Hematopoietic multipotent progenitor cell (in vitro differentiated cells): ENCODE data around the gene BMPR1B. TPM values are rescaled to one million over a fixed set of nuclear protein-coding genes. Genes with fewer than 3 reads are reported as not detected.
"Not testable (repeated sequence)": the region's sequence is repeated elsewhere in the genome, so short reads cannot be mapped to it uniquely, and the experiment has no call there.

Source experiments
- DNase-seq, 3 donors: peaks; one replicate each; pipeline ENCODE4 v3.0.0-alpha.2; 2011 to 2015; ENCODE audit warnings: low read depth in 2 of 3, low spot score in 2 of 3
- total RNA-seq: library from RNA; depleted of rRNA; stranded (reverse); fragments of >200 nt; gene quantifications from one replicate; pipeline ENCODE4 v1.2.3, GENCODE V29; 2012

BMPR1B gene
- total RNA-seq, 1 donor: 2.4 TPM

DNA sequence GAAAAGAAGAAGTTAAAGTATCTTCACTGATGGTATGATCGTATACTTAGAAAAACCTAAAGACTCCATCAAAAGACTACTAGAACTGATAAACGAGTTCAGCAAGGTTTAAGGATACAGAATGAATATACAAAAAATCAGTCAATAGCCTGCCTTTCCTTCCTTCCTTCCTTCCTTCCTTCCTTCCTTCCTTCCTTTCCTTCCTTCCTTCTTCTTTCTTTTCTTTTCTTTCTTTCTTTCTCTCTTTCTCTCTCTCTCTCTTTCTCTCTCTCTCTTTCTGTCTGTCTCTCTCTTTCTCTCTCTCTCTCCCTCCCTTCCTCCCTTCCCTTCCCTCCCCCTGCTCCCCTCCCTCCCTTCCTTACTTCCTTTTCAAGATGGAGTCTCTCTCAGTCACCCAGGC, 362.7 kb downstream of the BMPR1B start:
- no peak for DNase-seq

DNA sequence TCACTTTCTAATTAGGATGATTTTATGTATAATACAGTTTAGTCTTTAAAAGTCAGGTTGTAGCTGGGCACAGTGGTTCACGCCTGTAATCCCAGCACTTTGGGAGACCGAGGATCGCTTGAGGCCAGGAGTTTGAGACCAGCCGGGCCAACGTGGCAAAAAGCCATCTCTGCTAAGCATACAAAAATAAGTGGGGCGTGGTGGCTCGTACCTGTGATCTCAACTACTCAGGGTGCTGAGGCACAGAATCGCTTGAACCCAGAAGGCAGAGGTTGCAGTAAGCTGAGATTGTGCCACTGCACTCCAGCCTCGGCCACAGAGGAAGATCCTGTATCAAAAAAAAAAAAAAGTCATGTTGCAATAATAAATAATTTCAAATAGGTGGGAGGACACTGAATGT, 364.2 kb downstream of the BMPR1B start:
- DNase-seq: no peak

DNA sequence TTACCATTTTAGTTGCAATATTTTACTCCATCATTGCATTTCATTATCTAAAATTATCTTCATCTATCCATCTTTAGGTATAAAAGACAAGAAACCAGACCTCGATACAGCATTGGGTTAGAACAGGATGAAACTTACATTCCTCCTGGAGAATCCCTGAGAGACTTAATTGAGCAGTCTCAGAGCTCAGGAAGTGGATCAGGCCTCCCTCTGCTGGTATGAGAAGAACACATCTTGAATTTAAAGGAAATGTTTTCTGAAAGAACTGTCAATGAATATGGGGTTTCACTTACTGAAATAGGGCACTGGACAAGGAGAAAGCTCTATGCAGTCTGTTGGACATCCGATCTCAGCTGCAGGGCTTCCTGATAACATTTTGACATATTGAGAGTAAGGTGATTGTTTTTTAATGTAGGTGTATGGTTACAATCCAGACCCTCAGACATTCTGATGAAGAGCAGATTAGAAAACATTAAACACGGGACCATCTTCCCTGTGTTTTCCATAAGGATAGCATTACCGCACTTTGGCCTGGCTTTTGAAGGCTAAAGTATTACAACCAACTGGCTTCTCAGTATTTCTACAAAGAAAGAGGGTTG, 367.2 kb downstream of the BMPR1B start:
- peak in 2 of 3 donors; percentile 17 to 19 for DNase-seq

DNA sequence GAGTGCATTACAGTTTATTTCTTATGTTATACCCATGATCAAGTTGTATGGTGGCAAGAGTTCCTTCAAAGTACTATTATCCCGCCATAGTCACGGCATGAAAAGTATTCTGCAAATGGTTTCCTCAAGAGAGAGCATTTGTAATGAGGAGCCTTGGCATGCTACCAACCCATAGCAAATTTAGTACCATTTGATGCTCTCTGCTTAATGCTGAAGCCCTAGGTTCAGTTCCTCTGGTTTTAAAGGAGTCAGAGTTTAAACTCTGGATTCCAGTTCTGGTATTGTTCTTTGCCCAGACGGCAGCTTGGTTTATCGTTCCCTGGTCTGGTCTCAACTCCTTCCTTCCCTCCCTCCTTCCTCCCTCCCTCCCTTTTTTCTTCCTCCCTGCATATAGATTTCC, 371.3 kb downstream of the BMPR1B start:
- no peak for DNase-seq

DNA sequence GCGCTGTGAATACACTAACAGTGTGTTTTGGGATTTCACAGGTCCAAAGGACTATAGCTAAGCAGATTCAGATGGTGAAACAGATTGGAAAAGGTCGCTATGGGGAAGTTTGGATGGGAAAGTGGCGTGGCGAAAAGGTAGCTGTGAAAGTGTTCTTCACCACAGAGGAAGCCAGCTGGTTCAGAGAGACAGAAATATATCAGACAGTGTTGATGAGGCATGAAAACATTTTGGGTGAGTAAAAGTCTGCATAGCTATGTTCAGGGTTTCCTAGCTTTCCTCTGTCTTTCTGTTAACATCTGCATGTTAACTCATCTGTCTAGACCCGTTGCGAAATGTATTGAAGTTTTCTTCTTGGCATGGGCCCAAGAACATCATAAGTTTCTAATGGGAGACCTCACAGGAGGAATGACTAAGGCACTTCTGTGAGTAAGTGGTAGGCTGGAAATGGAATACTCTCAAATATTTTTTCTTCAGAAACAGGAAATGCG, 372.1 kb downstream of the BMPR1B start:
- peak in 2 of 3 donors; percentile 66 to 84 for DNase-seq

DNA sequence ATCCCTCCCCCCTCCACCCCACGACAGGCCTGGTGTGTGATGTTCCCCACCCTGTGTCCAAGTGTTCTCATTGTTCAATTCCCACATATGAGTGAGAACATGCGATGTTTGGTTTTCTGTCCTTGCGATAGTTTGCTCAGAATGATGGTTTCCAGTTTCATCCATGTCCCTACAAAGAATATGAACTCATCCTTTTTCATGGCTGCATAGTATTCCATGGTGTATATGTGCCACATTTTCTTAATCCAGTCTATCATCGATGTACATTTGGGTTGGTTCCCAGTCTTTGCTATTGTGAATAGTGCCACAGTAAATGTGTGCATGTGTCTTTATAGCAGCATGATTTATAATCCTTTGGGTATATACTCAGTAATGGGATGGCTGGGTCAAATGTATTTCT, 376.3 kb downstream of the BMPR1B start:
- not testable (repeated sequence) for DNase-seq

DNA sequence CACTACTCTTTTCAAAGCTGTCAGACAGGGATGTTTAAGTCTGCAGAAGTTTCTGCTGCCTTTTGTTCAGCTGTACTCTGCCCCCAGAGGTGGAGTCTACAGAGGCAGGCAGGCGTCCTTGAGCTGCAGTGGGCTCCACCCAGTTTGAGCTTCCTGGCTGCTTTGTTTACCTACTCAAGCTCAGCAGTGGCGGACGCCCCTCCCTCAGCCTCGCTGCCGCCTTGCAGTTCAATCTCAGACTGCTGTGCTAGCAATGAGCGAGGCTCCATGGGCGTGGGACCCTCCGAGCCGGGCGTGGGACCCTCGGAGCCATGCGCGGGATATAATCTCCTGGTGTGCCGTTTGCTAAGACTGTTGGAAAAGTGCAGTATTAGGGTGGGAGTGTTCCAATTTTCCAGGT, 381.7 kb downstream of the BMPR1B start:
- not testable (repeated sequence) for DNase-seq

DNA sequence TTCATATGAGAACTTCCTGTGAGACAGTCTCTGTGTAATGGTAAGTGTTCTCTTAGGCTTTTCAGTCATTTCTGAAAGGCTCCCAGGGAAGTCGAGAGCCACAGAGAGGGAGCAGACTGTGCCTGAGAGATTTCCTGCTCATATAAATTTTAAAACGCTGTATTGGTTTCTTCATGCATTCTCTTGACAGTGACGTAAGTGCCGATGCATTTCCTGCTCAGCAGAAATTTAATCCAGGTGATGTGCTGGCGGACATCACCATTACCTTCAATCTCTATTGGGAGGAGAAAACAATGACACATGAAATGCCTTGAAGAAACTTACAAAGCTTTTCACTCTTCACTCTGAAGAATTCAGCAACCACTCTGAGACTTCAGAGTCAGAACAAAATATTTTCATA, 383.6 kb downstream of the BMPR1B start:
- DNase-seq: no peak

DNA sequence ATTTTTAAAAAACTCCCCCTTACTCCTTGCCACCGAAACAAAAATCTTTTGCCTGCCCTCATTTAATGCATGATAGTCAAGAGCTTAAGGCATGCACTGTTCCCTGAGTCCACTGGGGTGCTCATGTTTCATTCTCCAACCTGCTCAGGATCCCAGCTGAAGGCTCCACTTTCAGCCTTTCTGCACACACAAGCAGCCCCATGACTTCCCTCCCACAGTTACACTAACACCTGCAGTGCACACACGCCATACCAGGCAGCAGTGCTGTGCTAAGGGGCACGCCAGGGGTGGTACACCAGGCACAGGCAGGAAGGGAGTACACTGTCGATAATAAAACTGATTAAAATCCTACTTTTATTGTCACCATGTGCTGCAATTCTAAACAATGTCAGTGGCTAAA, 385.2 kb downstream of the BMPR1B start:
- no peak for DNase-seq

DNA sequence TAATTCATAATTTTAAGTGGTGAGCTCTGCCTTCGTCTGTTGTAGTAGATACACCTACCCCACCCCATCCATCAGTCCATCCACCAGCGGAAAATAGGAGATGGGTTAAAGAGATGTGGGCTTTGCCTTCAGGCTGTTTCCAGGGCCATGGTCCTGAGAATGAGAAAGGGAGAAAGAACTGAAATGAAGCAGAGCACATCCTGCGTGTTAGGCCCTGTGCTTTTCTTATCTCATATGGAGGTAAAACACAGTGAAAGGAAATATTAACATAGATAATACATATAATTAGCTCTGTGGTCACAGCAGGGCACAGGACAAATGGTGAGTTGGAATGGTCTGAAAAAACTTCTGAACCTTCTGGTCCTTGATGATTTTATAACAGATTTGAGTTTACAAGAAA, 393.5 kb downstream of the BMPR1B start:
- DNase-seq: no peak

DNA sequence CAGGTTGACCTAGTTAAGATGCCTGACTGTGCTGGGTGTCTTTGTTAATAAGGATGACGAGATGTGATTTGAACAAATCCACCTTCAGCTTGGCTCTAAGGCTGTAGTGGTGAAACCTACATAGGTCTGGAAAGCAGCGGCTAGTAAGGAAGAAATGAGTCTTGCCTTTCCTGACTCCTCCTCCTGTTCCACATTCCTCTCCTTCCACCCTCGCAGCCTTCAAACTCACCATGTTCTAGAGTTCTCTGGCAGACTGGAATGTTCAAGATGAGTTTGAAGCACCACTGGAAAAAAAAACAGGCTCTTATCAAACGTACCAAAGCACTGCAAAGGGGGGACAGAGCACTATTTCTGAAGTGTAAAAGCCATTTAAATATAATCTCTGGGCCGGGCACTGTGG, 395.4 kb downstream of the BMPR1B start:
- no peak for DNase-seq

DNA sequence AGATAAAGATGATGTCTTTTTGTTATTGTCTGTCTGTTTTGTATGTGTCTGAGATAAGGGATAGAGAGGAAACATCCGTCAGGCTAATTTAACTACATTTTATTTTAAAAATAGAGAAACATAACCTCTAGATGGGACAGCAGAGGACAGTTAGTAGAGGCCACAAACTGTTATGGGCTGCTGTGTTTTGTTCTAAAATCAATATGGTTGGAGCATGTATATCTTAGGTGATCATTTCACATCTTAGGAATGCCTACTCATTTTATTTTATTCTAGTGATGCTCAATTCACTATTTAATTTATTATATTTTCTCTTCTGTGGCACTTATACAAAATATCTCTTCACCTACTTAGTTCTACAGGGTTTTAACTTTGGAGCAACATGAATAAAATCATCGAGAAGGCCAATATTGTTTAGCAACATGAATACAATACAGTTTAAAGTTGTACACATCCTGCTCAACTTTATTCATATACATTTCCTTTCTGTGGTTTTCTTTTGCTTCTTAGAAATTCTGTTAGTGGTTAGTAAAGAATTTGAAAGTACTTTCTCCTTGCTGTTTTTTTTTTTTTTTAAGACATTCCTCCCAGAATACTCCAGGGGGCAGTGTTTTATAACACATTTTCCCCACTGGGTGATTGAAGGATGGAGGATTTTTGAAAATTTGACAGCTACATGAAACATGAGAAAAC, 398.1 kb downstream of the BMPR1B start:
- peak in 2 of 3 donors; percentile 28 to 78 for DNase-seq

DNA sequence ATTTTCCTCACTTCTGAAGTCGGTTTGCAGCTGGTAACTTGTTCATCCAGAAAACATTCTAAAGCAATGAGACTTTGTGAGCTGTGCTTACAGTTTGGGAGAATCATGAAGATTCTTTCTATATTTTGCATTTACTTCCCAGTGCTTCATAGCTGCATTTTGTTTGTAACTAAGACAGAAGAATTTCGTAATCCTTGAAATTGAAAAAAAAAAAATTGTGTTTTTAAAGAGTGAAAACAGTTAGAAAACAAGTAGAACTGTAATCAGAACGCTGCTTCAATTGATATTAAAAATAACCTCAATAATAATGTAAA, 398.7 kb downstream of the BMPR1B start:
- no peak for DNase-seq

DNA sequence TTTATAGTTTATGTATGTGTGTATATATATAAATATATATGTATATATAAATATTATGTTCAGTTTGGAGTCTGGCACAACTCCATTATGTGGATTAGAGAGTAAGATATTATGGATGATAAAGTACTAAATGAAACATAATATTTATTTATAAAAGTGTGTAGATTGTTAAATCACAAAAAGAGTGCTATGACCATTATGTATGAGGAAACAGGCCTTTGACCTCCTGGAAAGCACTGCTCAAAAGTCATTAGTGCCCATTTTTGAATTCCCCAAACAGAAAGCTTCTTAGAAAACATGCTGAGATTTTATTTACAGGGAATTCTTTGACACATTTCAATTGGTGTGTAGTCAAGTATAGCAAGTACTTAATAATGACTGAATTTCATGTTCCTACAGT, 399.8 kb downstream of the BMPR1B start:
- no peak for DNase-seq

DNA sequence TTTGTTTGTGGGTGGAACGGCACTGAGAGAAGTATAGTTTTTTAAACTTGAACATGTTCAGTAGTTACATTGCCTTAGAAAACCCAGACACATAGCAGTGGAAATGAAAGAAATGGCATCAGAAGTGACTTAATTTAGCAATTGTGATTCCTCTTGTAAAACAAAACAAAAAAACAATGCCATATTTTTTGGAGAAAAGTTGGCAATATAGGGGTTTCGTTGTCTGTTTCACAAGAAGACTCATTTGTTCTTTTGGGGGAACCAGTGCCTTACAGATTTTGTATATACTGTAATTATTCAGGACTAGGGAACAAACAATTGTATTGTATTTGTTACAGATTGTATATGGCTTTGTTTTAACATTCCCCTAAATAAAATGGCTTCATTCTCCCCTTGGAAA, 400.3 kb downstream of the BMPR1B start:
- DNase-seq: no peak

DNA sequence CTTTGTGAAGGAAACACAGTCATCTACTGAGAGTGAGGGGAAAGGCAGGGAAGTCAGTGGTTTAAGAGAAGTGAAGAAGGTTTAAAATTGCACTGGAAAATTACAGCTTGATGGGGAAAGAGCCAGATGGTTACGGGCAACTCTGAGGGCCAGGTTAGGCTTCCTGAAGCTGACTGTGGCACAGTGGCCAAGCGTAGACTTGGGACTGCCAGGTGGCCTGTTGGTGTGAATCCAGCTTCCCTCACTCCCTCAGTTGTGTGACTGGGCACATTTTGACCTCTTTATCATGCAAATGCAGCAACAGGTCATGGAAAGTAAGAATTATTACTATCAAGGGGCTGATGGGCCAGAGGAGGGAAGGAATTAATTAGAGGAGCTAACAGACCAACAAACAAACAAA, 400.9 kb downstream of the BMPR1B start:
- no peak for DNase-seq

DNA sequence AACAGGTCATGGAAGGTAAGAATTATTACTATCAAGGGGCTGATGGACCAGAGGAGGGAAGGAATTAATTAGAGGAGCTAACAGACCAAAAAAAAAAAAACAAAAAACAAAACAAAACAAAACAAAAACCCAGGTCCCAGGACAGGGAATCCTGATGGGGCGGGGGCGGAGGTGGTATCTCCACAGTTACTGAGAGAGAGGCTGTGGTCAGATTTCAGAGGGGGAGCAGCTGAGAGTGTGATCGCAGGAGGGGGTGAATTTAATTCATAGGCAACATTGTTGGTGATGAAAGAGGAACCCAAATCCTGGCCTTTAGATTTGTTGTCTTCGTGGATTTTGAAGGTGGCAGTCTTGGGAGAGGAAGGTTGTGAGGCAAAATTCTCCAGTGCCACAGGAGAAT, 401.6 kb downstream of the BMPR1B start:
- DNase-seq: no peak

DNA sequence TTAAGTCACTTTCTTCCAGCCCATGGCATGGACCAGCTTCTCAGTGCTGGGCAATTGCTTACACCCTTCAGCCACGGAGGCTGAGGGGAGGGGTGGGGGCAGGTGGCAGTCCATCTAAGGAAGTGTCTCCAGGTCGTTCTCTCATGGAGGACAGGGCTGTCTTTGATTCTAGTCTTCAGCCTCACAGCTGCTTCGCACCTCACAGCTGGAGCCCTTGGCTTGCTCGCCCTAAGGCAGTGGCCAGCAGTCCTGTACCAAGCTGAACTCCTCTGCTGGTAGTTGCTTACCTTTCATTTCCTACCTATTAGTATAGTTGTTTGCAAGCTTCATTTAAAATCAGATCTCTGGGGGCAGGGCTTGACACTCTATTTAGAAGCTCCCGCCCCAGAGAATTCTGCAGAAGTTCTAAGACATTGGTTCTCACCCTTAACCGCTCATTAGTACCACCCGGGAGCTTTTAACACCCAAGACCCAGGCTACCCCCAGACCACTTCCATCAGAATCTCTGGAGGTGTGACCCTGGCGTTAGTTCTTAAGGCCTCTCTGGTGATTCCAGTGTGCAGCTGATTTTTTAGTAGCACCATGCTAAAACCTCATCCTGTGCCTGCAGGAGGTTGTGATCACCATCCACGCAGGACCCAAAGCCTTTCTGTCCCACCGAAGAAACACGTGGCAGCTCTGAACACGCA, 404.2 kb downstream of the BMPR1B start:
- DNase-seq: no peak

DNA sequence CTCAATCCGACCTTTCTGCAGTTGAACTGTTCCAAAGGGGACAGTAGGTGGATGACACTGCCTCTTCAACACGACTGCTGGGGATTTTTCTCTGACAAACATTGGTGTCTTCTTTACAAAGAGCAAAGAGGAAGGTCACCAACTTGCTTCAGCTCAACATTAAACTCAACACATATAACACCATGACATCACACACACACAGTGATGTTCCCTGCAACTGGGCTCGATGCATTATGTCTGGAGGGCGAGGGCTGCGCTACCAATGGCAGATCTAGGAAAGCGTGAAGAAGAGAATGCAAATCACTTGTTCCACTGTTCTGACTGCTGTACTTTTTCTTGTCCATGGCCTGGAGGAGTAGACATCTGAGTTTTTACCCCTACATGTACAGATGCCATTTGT, 405.1 kb downstream of the BMPR1B start:
- DNase-seq: no peak

DNA sequence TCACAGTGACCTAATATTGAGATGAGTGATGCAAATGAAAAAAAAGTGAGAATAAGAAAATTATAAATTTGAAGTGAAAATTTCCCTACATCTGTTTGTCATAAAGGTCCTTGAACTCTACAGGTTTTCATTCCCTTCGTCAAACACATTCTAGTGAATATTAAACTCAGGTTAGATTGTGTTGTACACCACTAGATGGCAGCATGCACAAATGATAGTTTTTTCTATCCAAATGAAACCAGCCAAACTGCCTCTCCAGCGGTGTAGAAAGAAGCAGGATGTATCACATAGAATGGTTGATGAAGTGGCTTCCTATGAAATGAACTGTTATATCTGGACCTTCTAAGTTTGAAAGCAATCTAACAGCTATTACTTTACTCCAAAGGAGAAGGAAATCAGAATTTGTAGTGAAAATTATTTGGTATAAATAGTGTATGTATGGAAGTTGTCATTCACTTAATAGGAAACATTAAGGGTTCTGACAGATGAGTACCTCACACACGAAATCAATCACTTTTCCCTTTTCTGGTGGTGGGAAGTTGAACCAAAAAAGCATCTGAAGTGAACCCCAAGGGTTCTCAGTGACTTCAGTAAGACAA, 408.3 kb downstream of the BMPR1B start:
- DNase-seq: peak in 2 of 3 donors; percentile 65 to 84

DNA sequence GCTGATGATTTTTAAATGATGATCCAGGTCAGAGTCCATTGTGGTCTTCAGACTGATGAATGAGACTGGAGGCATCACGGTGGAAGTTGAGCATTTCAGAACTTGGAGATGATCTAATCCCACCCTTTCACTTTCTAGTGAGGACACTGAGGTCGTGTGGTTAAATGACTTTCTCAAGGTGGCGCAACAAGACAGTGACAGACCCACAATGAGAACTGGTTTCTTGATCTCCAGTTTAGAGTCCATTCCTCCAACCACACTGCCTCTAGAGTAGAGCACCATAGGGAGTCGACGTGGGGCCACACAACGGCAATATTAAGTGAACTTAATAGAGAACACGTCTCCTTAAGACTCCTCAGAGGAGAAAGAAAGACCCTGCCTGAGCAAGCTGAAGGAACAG, 410.1 kb downstream of the BMPR1B start:
- DNase-seq: no peak

DNA sequence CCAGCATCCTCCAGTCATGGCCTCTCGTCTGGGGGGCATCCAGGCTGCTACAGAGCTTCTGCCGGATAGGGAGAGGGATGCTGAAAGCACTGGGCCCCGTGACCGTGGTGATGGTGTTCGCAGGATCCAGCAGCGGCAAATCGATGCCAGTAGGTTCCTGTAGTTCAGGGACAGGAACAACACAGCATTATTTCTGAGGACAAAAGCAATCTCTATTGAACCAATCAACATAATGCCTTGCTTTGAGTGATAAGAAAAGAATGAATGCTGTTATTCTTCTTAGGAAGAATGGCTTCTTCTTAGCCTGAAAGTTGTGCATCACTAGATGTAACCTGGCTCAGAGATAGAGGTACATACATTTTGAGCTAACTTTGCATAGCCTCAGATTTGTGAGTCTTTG, 412.4 kb downstream of the BMPR1B start:
- DNase-seq: no peak
